HPDE6-E6E7 (cell line): ENCODE data around the gene ZFYVE28.
"Not testable (repeated sequence)": the region's sequence is repeated elsewhere in the genome, so short reads cannot be mapped to it uniquely, and the experiment has no call there.

Source experiments
- DNase-seq: peaks from one replicate; pipeline ENCODE4 v3.0.0; 2011; ENCODE audit warnings: missing footprints; ENCODE audit errors: extremely low spot score

Gene ZFYVE28

GRCh38 chr4:2390784-2391421 lies 27.5 kb downstream of the ZFYVE28 start:
- no peak for DNase-seq

GRCh38 chr4:2390146-2390545 lies 28.3 kb downstream of the ZFYVE28 start:
- no peak for DNase-seq

- DNase-seq = no peak
Observed at GRCh38 chr4:2389691-2390090, 28.8 kb downstream of the ZFYVE28 start.

- DNase-seq = no peak
Observed at GRCh38 chr4:2388429-2389182, 29.8 kb downstream of the ZFYVE28 start.

- DNase-seq = no peak
Observed at GRCh38 chr4:2387829-2388228, 30.6 kb downstream of the ZFYVE28 start.

GRCh38 chr4:2387218-2387617 lies 31.2 kb downstream of the ZFYVE28 start:
- DNase-seq = no peak

GRCh38 chr4:2386717-2387116 lies 31.7 kb downstream of the ZFYVE28 start:
- DNase-seq = no peak

- DNase-seq = no peak
Observed at GRCh38 chr4:2385516-2385915, 32.9 kb downstream of the ZFYVE28 start.

- no peak for DNase-seq
Observed at GRCh38 chr4:2384245-2384644, 34.2 kb downstream of the ZFYVE28 start.

GRCh38 chr4:2383760-2384159 lies 34.7 kb downstream of the ZFYVE28 start:
- DNase-seq = no peak

GRCh38 chr4:2383220-2383631 lies 35.2 kb downstream of the ZFYVE28 start:
- DNase-seq = not testable (repeated sequence)

GRCh38 chr4:2382769-2383202 lies 35.7 kb downstream of the ZFYVE28 start:
- DNase-seq = not testable (repeated sequence)

GRCh38 chr4:2380589-2380988 lies 37.9 kb downstream of the ZFYVE28 start:
- not testable (repeated sequence) for DNase-seq

- DNase-seq = no peak
Observed at GRCh38 chr4:2378898-2379297, 39.5 kb downstream of the ZFYVE28 start.

GRCh38 chr4:2378401-2378800 lies 40.0 kb downstream of the ZFYVE28 start:
- no peak for DNase-seq

- DNase-seq = no peak
Observed at GRCh38 chr4:2377241-2377640, 41.2 kb downstream of the ZFYVE28 start.

- no peak for DNase-seq
Observed at GRCh38 chr4:2375427-2375826, 43.0 kb downstream of the ZFYVE28 start.

- no peak for DNase-seq
Observed at GRCh38 chr4:2373532-2373931, 44.9 kb downstream of the ZFYVE28 start.

- no peak for DNase-seq
Observed at GRCh38 chr4:2372488-2373030, 45.9 kb downstream of the ZFYVE28 start.

- no peak for DNase-seq
Observed at GRCh38 chr4:2371765-2372487, 46.5 kb downstream of the ZFYVE28 start.

GRCh38 chr4:2370597-2371320 lies 47.7 kb downstream of the ZFYVE28 start:
- DNase-seq = no peak
